Ovary (tissue), 1 donor: ENCODE results near the gene CCDC185.

Source experiments
- EP300 ChIP-seq: sonication (generic); formaldehyde crosslinking; IDR thresholded peaks from one replicate; pipeline ENCODE4 v1.6.1; 2017; ENCODE audit warnings: antibody characterized with exemption
- POLR2A ChIP-seq: fragments of 450-650 bp; IDR thresholded peaks from one replicate; pipeline ENCODE4 v1.6.1; 2017; ENCODE audit warnings: antibody characterized with exemption, mild to moderate bottlenecking, moderate library complexity

DNA sequence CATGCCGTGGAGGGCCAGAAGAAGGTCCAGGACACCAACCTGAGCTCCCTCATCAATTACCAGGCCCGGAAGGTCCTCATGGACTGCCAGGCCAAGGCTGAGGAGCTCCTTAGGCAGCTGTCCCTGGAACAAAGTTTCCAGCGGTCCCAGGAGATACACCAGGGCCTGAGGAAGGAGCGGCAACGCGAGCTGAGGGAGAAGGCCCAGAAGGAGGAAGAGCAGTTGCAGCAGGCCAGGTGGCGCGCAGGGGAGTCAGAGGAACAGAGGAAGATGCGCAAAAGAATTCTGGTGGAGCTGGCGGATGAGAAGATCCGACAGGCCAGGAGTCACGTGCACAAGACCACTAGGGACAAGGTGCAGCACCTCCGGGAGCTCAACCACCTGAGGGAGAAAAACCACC is 1.5 kb downstream of the CCDC185 start:
- TF ChIP-seq EP300 = no peak
- TF ChIP-seq POLR2A = no peak
